Heart right ventricle (tissue), 16 donors: ENCODE data around the gene HEMK1. TPM values are rescaled to one million over a fixed set of nuclear protein-coding genes. Genes with fewer than 3 reads are reported as not detected.

ENCODE experiments used
- ATAC-seq, 8 donors: fragments of 200-7000 bp; cut with Tn5 transposase; one replicate each; pipeline ENCODE4 v1.9.1; 2020; ENCODE audit warnings: mild to moderate bottlenecking in 8 of 8, moderate library complexity in 8 of 8, moderate number of reproducible peaks in 1 of 8
- DNase-seq, 2 donors: peaks; one replicate each; pipeline ENCODE4 v3.0.0-alpha.2; 2020
- H3K27ac ChIP-seq, 10 donors: fragments of 200-600 bp; sonication (generic) in 2 of 10; one replicate each; pipeline versions ENCODE4 v1.5.0 to v1.8.0; 2020 to 2022; ENCODE audit warnings: mild to moderate bottlenecking in 3 of 10
- H3K27me3 ChIP-seq, 7 donors: fragments of 200-600 bp; one replicate each; pipeline ENCODE4 v1.8.0; 2021 to 2022; ENCODE audit warnings: mild to moderate bottlenecking in 2 of 7
- H3K36me3 ChIP-seq, 9 donors: fragments of 200-600 bp; sonication (generic) in 1 of 9; one replicate each; pipeline versions ENCODE4 v1.5.0 to v1.8.0; 2020 to 2022; ENCODE audit warnings: mild to moderate bottlenecking in 2 of 9
- H3K4me1 ChIP-seq, 9 donors: fragments of 200-600 bp; sonication (generic) in 1 of 9; one replicate each; pipeline versions ENCODE4 v1.5.0 to v1.8.0; 2020 to 2022; ENCODE audit warnings: mild to moderate bottlenecking in 4 of 9
- H3K4me3 ChIP-seq, 10 donors: fragments of 200-600 bp; sonication (generic) in 2 of 10; one replicate each; pipeline versions ENCODE4 v1.5.0 to v1.8.0; 2020 to 2022; ENCODE audit warnings: mild to moderate bottlenecking in 7 of 10, moderate library complexity in 2 of 10
- H3K9me3 ChIP-seq, 11 donors: fragments of 200-600 bp in 10 of 11; sonication (generic) in 2 of 11; one replicate each; pipeline versions ENCODE4 v1.5.0 to v1.8.0; 2013 to 2022; ENCODE audit warnings: mild to moderate bottlenecking in 2 of 11, control low read depth in 1 of 11, moderate library complexity in 1 of 11
- WGBS, 2 donors: extraction: QIAGEN DNeasy Blood & Tissue Kit; methylation state at CpG; one replicate each; pipeline ENCODE4 v1.1.7; 2013; ENCODE audit warnings: inconsistent platforms in 1 of 2; 5-methylcytosine and 5-hydroxymethylcytosine counted together
- intact Hi-C, 10 donors: fragments of 100-400 bp; cut with DNase I; formaldehyde crosslinking; loops; one replicate each; pipeline versions ENCODE4 v1.11.1 to v1.14.2; 2022
- polyA plus RNA-seq, 2 donors: library from polyadenylated mRNA; stranded (reverse); fragments of 200-250 nt; gene quantifications; one replicate each; pipeline ENCODE4 v1.2.3, GENCODE V29; 2013
- total RNA-seq, 10 donors: library from RNA; stranded (reverse); fragmentation: NEBNext Ultra II Directional in 3 of 10; extraction: Animal tissue kit (Norgen Biotek cat#: 25700) in 3 of 10; gene quantifications; one replicate each; pipeline versions ENCODE4 v1.2.1 to v1.2.4, GENCODE V29; 2021 to 2023
- TF ChIP-seq, protein P1 (sequence below), 9 donors: fragments of 200-600 bp; sonication (generic) in 2 of 9; IDR thresholded peaks; one replicate each; pipeline versions ENCODE4 v1.5.0 to v1.8.0; 2021 to 2022; ENCODE audit warnings: antibody characterized with exemption in 9 of 9, mild to moderate bottlenecking in 5 of 9, moderate library complexity in 1 of 9
- donor health status: Arrhythmogenic right ventricular cardiomyopathy.
- donor health status: ischemic (EF 13 %, LVEDD 7.1; RV severe dilation, severe dysfunction).
- donor health status: healthy with polysubstance abuse.
- donor health status: DM: no; HTN: yes; CAD: no.
- donor health status: DM: no; HTN: no; CAD: no.
- donor health status: ischemic (EF 25% LVEDD 6.9; RV normal size, moderate dysfunction).
- donor health status: ischemic (EF 25% LVEDD 5.7; RV mildly dilated, moderate dysfunction).
- donor health status: healthy.
- donor health status: DM: yes; HTN: yes; CAD: no.
- donor health status: Ischemic cardiomyopathy.
- donor health status: ischemic (EF 35%, LVEDD 5.7; RV mildly dilated, moderate dysfunction).
- donor health status: nonischemic (EF 11% LVEDD 7.7; RV severe dilation, severe dysfunction).
- donor health status: DM: yes; HTN: yes; CAD: no.
- donor health status: PGD.
- donor health status: ischemic (EF 29% LVEDD 5.4; RV normal size, mild dysfunction).
- donor health status: nonischemic (EF 23%, LVEDD 6.1; RV moderate dilation, normal function).

The HEMK1 gene
- total and polyA plus RNA-seq, 12 donors, result 10.6 to 19.0 (median 14.8) TPM

DNA sequence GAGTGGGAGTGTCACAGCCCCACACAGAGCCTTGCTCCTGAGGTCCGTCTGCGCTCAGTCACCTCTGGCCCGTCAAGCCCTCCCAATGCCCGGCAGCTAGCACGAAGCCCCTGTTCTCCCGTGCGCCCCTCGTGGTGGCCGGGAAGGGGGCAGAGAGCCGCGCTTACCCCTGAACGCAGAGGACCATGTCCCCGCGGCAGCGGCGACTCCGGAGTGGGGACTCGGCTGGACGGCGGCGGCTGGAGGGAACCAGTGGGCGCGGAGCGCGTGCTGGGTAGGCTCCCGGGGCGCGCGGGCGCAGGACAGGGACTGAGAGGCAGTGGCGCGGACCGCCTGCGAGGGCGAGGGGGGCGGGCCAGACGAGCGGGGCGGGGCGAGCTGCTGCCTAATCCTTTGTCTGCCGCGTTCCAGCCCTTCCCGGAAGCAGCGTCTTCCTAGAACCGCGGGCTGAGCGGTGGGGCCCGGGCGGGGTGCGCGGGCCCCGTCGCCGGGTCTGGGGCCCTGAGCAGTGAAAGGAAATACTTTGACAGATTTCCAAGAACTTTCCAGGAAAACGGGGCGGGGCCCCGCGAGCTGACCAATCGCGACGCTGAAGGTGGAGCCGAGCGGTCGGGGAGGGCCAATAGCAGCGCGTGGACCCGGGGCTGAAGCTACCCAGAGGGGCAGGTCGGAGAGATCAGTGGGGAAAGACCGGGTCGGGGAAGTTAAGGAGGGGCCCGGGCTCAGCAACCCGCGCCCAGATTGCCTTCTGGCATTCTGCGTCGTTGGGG lies 42.3 kb downstream of the HEMK1 start, which contains the start of gene CISH:
CISH (minus strand) TSS at position 311 of the 770 bp plus-strand sequence; CDS start at position 187, 124 bp downstream.
- Histone ChIP-seq H3K9me3 (no peaks in the 10 kb centered on the region), H3K27ac (peak within 1 kb of the TSS; percentile 72 to 99 (median 95)), H3K4me1 (peaks cover 11 to 82% (median 68%) of the 10 kb centered on the region in 9 donors), H3K4me3 (peak within 1 kb of the TSS; percentile 42 to 93 (median 78)), H3K27me3 (no peaks in the 10 kb centered on the region), H3K36me3 (peaks cover 0 to 38% (median 14%) of the 10 kb centered on the region in 9 donors)
- intact Hi-C loops, result loop anchor here in 4 of 10 donors (1.0 to 10.0 kb wide), 6 partner anchors 39 to 493 kb away; partner anchors contain the start of genes CYB561D2 (in 1 of the 4), NPRL2 (in 1 of the 4), TMEM115 (in 1 of the 4) and ZMYND10 (in 1 of the 4)
- TF ChIP-seq, protein P1, sequence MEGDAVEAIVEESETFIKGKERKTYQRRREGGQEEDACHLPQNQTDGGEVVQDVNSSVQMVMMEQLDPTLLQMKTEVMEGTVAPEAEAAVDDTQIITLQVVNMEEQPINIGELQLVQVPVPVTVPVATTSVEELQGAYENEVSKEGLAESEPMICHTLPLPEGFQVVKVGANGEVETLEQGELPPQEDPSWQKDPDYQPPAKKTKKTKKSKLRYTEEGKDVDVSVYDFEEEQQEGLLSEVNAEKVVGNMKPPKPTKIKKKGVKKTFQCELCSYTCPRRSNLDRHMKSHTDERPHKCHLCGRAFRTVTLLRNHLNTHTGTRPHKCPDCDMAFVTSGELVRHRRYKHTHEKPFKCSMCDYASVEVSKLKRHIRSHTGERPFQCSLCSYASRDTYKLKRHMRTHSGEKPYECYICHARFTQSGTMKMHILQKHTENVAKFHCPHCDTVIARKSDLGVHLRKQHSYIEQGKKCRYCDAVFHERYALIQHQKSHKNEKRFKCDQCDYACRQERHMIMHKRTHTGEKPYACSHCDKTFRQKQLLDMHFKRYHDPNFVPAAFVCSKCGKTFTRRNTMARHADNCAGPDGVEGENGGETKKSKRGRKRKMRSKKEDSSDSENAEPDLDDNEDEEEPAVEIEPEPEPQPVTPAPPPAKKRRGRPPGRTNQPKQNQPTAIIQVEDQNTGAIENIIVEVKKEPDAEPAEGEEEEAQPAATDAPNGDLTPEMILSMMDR (IDR thresholded peaks at IDR 0.05), result peak in 7 of 9 donors; percentile 29 to 58 (median 45)
- ATAC-seq (peak; percentile 79 to 88 (median 84)), DNase-seq (peak; percentile 95 to 97)
- WGBS, 2 donors, result 0% methylated on average over 66 to 75 of the region's 75 CpGs

DNA sequence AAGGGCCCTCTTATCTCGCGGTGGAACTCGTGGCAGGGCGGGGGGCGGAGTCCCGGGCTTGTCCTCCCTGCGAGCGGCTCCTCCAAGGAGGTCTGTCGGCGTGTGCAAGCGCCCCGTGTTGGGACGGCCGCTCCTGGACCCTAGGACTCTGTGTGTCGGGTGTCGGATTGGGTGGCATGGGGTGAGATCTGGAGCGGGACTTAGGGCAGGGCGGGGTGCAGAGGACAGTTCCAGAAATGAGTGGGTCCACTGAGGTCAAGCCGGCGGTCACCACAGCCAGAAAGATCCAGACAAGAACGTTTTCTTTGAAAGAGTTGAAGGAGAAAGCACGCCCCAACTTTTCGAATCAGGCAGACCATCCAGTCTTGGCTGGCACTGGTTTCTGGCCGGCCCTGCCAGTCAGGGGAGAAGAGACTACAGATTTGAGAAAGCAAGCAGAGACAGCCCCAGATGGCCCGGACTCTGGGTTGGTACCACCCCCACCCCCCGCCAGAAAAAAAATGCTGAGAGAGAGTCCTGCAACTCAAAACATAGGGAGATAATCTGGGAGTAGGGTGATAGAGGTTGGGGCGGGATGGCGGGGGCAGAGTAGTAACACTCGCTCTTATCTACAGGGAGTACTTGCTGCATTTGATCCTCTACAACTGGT lies 43.0 kb downstream of the HEMK1 start:
- Histone ChIP-seq H3K4me3 (peak overlapping the region; percentile 42 to 93 (median 78)), H3K9me3 (no peaks in the 10 kb centered on the region), H3K27ac (peak overlapping the region; percentile 72 to 99 (median 95)), H3K27me3 (no peaks in the 10 kb centered on the region), H3K4me1 (peaks cover 11 to 78% (median 62%) of the 10 kb centered on the region in 9 donors), H3K36me3 (peaks cover 0 to 31% (median 7%) of the 10 kb centered on the region in 9 donors)
- DNase-seq (peak in 1 of 2 donors; percentile 48), ATAC-seq (peak in 1 of 8 donors; percentile 1)
- TF ChIP-seq, protein P1 (IDR thresholded peaks at IDR 0.05), result no peak
- 4 to 5% methylated on average over 29 of the region's 29 CpGs for WGBS, 2 donors
- intact Hi-C loops, result loop anchor here in 4 of 10 donors (1.0 to 10.0 kb wide), 6 partner anchors 40 to 492 kb away; partner anchors contain the start of genes CYB561D2 (in 1 of the 4), NPRL2 (in 1 of the 4), TMEM115 (in 1 of the 4) and ZMYND10 (in 1 of the 4)

DNA sequence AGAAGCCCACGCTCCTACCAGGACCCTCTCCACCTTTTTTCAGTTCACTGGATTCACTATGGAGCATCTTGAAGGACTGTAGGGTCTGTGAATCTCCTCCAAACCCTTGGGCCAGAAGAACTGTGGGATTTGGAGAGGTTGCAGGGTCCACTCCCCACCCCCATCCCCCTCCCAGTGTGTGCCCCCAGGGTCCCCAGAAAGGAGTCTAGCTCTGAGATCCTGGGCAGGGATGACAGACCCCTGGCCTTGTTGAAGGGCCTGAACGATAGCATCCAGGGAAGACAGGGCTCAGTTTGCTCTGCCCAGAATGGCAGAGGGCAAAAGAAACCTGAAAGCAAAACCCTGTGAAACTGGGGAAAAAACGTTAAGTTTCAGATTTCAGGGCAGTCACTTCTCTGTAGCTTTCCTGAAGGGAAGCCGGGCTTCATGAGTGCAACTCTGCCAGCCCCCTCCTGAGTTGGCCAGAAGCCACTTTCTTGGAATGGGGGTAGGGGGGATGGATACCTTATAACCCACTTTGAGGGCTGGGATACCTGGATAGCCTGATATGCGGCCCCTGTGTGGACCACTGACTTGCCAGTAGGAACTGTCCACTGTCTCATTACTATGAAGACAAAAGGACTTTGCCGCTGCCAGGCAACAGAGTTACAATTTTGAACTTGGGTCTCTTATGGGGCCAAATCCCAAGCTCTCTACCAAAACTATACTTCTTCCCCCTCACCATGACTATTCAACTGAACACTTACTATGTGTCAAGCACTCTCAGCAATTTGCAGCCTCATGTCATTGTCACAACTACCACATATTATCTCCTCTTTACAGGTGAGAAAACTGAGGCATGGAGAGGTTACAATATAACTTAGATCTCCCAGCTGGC lies 43.9 kb downstream of the HEMK1 start:
- Histone ChIP-seq H3K4me3 (peak overlapping the region in 8 of 10 donors; percentile 70 to 93 (median 84)), H3K27me3 (no peaks in the 10 kb centered on the region), H3K4me1 (peaks cover 11 to 78% (median 63%) of the 10 kb centered on the region in 9 donors), H3K27ac (peak overlapping the region in 9 of 10 donors; percentile 75 to 99 (median 97)), H3K36me3 (peaks cover 0 to 23% (median 0%) of the 10 kb centered on the region in 9 donors), H3K9me3 (no peaks in the 10 kb centered on the region)
- DNase-seq, result no peak
- TF ChIP-seq, protein P1 (IDR thresholded peaks at IDR 0.05), result no peak
- intact Hi-C loops, result loop anchor here in 4 of 10 donors (1.0 to 10.0 kb wide), 6 partner anchors 41 to 492 kb away; partner anchors contain the start of genes CYB561D2 (in 1 of the 4), NPRL2 (in 1 of the 4), TMEM115 (in 1 of the 4) and ZMYND10 (in 1 of the 4)
- ATAC-seq, result no peak
- WGBS, 2 donors, result 63 to 66% methylated on average over 6 of the region's 6 CpGs
